ENCODE results near the gene FHIT.

The FHIT gene

DNA sequence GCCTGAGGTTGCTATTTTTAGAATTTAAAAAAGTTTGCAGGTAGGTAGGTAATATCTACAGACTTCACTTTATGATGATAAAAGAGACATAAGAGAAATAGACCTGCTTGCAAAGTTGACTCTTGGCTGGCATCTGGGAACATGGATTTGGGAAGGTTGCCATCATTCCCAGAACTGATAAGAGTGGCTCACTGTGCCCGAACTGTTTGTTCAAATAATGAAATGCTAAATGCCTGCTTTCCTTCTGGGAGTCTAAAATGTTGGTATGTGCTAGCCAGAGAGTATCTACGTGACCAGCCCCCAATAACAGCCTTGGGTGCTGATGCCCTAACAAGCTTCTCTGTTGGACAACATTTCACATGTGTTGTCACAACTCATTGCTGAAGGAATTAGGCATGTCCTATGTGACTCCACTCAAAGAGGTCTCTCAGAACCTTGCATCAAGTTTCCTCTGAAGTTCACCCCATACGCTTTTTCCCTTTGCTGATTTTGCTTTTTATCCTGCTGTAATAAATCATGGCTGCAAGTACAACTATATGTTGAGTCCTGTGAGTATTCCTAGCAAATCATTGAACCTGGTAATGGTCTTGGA is 95.5 kb downstream of the FHIT start:
- in situ Hi-C loops (cut with HindIII; ENCODE audit: low sequenced_read_pairs), result no loop called here
- DNase-seq (ENCODE audit: low read depth), result no peak
- TF ChIP-seq, protein P1, sequence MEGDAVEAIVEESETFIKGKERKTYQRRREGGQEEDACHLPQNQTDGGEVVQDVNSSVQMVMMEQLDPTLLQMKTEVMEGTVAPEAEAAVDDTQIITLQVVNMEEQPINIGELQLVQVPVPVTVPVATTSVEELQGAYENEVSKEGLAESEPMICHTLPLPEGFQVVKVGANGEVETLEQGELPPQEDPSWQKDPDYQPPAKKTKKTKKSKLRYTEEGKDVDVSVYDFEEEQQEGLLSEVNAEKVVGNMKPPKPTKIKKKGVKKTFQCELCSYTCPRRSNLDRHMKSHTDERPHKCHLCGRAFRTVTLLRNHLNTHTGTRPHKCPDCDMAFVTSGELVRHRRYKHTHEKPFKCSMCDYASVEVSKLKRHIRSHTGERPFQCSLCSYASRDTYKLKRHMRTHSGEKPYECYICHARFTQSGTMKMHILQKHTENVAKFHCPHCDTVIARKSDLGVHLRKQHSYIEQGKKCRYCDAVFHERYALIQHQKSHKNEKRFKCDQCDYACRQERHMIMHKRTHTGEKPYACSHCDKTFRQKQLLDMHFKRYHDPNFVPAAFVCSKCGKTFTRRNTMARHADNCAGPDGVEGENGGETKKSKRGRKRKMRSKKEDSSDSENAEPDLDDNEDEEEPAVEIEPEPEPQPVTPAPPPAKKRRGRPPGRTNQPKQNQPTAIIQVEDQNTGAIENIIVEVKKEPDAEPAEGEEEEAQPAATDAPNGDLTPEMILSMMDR (IDR thresholded peaks at IDR 0.05; ENCODE audit: low read depth, low read length, missing control alignments), result no peak
- H3K4me3 ChIP-seq (ENCODE audit: low read depth, low read length), result no peak overlapping the region

DNA sequence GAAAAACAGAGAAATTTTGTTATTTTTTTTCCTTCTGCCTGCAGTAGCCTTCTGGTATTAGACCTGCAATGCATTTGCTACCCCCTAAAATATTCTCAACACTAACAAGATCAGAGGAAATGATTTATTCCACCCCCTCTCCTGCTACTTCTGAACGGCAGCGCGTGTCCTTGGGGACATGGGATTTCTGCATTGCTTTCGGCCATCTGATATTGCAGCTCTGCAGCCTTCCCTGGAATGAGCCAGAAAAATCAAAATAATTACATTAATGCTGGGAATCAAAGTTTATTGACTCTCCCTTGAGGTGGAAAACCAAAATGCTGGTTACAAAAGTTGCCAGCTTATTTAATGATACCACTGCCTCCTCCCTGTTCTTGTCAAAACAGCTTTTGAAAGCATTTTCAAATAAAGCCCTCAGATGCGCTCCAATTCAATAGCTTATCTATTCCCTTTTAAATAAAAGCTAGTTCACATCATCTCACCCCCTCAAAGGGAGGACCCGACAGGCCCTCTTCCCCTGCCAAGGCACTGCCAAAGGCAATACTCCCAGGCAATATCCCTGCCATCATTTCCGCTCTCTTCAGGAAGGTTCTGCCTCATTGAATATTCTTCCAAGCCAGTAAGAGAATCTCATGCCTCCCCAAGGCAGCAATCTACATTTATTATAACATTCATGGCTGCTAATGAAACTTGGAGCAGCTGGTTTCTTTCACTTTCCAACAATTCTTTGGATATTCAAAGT is 96.6 kb downstream of the FHIT start:
- TF ChIP-seq, protein P1 (IDR thresholded peaks at IDR 0.05; ENCODE audit: low read depth, low read length, missing control alignments), result no peak
- in situ Hi-C loops (cut with HindIII; ENCODE audit: low sequenced_read_pairs), result no loop called here
- no peak for DNase-seq (ENCODE audit: low read depth)
- no peak overlapping the region for H3K4me3 ChIP-seq (ENCODE audit: low read depth, low read length)

DNA sequence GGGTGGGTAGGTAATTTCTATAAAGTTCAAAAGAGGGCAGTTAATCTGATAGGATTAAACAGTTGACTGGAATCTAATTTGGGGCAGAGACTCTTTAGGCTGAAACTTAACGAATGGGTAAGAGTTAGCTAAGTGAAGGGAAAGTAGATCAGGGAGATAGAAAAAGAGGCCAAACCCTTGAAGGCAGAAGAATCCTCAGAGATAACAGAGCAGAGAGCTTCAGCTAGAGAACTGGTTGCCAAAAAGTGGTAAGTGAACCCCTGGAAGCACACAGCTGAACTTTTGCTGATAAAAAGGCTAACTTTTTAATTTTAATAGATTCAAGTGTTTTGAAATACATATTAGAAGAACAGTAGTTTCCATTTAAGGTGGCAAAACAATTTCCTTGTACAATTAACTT is 99.2 kb downstream of the FHIT start:
- in situ Hi-C loops (cut with HindIII; ENCODE audit: low sequenced_read_pairs), result no loop called here
- no peak for DNase-seq (ENCODE audit: low read depth)
- no peak overlapping the region for H3K4me3 ChIP-seq (ENCODE audit: low read depth, low read length)
- TF ChIP-seq, protein P1 (IDR thresholded peaks at IDR 0.05; ENCODE audit: low read depth, low read length, missing control alignments), result no peak

DNA sequence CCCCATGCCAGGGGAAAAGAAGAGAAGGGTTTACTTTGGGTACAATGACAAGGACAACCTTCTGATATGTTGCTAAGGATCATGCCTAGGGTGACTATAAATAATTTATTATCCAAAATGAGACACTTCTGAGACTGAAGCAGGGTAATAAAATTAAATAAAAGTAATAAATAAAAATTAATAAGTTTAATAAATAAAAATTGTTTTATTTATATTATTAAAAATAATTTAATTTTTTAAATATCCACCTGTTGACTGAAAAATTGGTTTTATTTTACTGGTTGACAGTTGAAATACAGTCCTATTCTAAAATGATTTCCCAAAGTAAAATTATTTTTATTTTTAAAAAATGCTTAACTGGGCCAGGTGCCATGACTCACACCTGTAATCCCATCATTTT is 102.0 kb downstream of the FHIT start:
- no peak for DNase-seq (ENCODE audit: low read depth)
- H3K4me3 ChIP-seq (ENCODE audit: low read depth, low read length), result no peak overlapping the region
- in situ Hi-C loops (cut with HindIII; ENCODE audit: low sequenced_read_pairs), result no loop called here
- TF ChIP-seq, protein P1 (IDR thresholded peaks at IDR 0.05; ENCODE audit: low read depth, low read length, missing control alignments), result no peak

DNA sequence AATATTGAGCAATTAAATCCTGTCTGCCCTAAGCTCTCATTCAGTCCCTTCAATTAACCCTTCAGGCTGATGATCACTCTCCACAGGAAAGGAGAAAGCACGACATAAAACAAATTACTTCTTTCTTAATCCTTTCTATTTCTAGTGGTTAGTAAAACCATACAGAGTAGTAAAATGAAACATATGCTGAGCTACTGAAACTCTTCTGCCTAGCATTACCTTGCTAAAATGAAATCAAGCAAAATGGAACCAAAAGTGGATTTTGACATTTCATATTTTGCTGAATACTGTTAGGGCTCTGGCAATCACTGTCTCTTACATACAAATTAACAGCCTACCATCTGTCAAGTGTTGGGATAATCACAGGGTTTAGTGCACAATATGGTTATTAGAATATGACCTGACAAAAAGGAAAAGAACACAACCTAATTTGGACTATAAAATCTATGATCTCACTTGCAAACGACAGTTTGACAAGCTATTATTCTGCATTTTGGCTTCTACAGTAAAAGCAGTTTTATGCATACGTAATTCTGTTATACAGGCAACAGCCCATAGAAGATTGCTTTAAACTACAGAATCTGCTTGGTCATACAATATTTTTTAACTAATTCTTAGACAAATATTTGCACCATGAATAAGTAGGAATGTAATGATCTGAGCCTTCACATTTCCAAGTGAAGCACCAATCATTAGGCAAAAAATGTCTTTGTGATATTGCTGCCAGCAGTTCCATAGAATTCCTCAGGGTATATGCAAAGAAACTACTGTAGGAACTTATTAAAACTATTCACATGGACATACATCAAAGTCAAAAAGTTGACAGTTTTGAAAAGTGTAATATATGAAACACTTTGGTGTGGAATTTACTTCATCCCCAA is 105.0 kb downstream of the FHIT start:
- in situ Hi-C loops (cut with HindIII; ENCODE audit: low sequenced_read_pairs), result no loop called here

DNA sequence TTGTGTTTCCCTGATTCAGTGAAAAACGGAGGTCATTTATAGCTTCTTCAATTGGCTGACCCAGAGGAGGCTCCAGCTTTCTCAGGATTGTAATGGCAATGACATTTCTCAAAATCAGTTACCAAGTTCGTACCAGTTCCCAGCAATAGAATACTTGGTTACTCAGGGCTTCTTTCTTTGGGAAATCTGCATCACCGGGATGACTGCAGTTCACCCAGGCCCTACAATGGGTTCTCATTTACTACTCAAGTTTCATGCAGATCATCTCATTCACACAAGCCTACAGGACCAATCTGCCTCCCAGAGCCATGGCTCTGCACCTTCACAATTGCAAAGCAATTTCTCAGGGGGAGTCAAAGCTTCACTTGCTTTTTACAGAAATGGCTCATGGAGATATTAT is 109.6 kb downstream of the FHIT start:
- in situ Hi-C loops (cut with HindIII; ENCODE audit: low sequenced_read_pairs), result no loop called here
- no peak overlapping the region for H3K4me3 ChIP-seq (ENCODE audit: low read depth, low read length)

More for the DNA sequence above, 105.0 kb downstream of the FHIT start:
- no peak overlapping the region for H3K4me3 ChIP-seq (ENCODE audit: low read depth, low read length)
- no peak for DNase-seq (ENCODE audit: low read depth)
- TF ChIP-seq, protein P1 (IDR thresholded peaks at IDR 0.05; ENCODE audit: low read depth, low read length, missing control alignments), result no peak

More for the DNA sequence above, 109.6 kb downstream of the FHIT start:
- DNase-seq (ENCODE audit: low read depth), result no peak
- TF ChIP-seq, protein P1 (IDR thresholded peaks at IDR 0.05; ENCODE audit: low read depth, low read length, missing control alignments), result no peak

All from astrocyte of the cerebellum (primary cell).